H1 (cell line): ENCODE data around the gene BMP2. TPM values are rescaled to one million over a fixed set of nuclear protein-coding genes. Genes with fewer than 3 reads are reported as not detected.

Source experiments
- CTCF ChIA-PET: fragments of 300-600 bp; sonication (Branson Sonifier 250); formaldehyde crosslinking; loops from one replicate; lab custom pipeline; 2021; ENCODE audit not compliant: partially characterized antibody; lab: Charles Lee
- POLR2A ChIA-PET: fragments of 300-600 bp; sonication (Branson Sonifier 250); formaldehyde crosslinking; loops from one replicate; lab custom pipeline; 2021; ENCODE audit warnings: inconsistent platforms; ENCODE audit not compliant: partially characterized antibody; lab: Charles Lee
- DNase-seq, 2 experiments: peaks; one replicate each; pipeline versions ENCODE4 v3.0.0 to v3.0.0-alpha.2; 2010 to 2022; ENCODE audit warnings: low spot score in 2 of 2, low read depth in 1 of 2, mixed read lengths in 1 of 2
- FAIRE-seq: peaks from 2 replicates; lab custom pipeline; 2011; peaks lifted over from hg19 to GRCh38; lab: Jason Lieb, UNC
- H2AFZ ChIP-seq: 2 replicates; pipeline ENCODE4 v1.8.1; 2012; ENCODE audit warnings: low read length, inconsistent platforms
- H2AK5ac ChIP-seq: 2 replicates; pipeline ENCODE4 v1.6.1; 2013; ENCODE audit warnings: low read depth, low read length
- H2BK120ac ChIP-seq: replicated peaks from 2 replicates; pipeline ENCODE3; 2013; ENCODE audit warnings: low read depth, low read length, inconsistent platforms
- H2BK12ac ChIP-seq: 2 replicates; pipeline ENCODE4 v1.6.1; 2013; ENCODE audit warnings: low read depth, low read length
- H2BK15ac ChIP-seq: 2 replicates; pipeline ENCODE4 v1.6.1; 2013; ENCODE audit warnings: low read length
- H2BK20ac ChIP-seq: 2 replicates; pipeline ENCODE4 v1.6.1; 2013; ENCODE audit warnings: low read length
- H2BK5ac ChIP-seq: 2 replicates; pipeline ENCODE4 v1.6.1; 2013; ENCODE audit warnings: low read depth, low read length
- H3K14ac ChIP-seq: 2 replicates; pipeline ENCODE4 v1.6.1; 2013; ENCODE audit warnings: inconsistent platforms; ENCODE audit not compliant: insufficient read length
- H3K18ac ChIP-seq: 2 replicates; pipeline ENCODE4 v1.6.1; 2013; ENCODE audit warnings: low read length; ENCODE audit errors: extremely low read depth
- H3K23ac ChIP-seq: 2 replicates; pipeline ENCODE4 v1.6.1; 2013; ENCODE audit warnings: inconsistent platforms; ENCODE audit not compliant: insufficient read length
- H3K23me2 ChIP-seq: 2 replicates; pipeline ENCODE4 v1.6.1; 2013; ENCODE audit warnings: low read depth, low read length
- H3K27ac ChIP-seq: 2 replicates; pipeline ENCODE4 v1.6.1; 2011; ENCODE audit warnings: low read depth, low read length, inconsistent platforms
- H3K27me3 ChIP-seq, 4 experiments: replicated peaks in 1 of 4; 1 replicate in 1 of 4; 2 replicates in 3 of 4; pipeline versions ENCODE4 v1.6.1 to v1.8.1; 2011 to 2013; ENCODE audit warnings: low read length in 3 of 4, mild to moderate bottlenecking in 3 of 4, inconsistent platforms in 2 of 4, mixed read lengths in 2 of 4, moderate library complexity in 1 of 4; ENCODE audit not compliant: control insufficient read depth in 3 of 4, insufficient read depth in 3 of 4; ENCODE audit errors: extremely low read depth in 1 of 4
- H3K36me3 ChIP-seq, 4 experiments: 2 replicates each; pipeline versions ENCODE4 v1.6.1 to v1.8.1; 2011 to 2013; ENCODE audit warnings: mild to moderate bottlenecking in 4 of 4, low read length in 3 of 4, moderate library complexity in 2 of 4, control low read depth in 1 of 4, inconsistent platforms in 1 of 4; ENCODE audit not compliant: insufficient read depth in 4 of 4, control insufficient read depth in 2 of 4
- H3K4ac ChIP-seq: replicated peaks from 2 replicates; pipeline ENCODE3; 2013; ENCODE audit warnings: low read length, low read depth, mixed read lengths, inconsistent platforms; ENCODE audit not compliant: insufficient read length
- H3K4me1 ChIP-seq, 4 experiments: replicated peaks in 1 of 4; 1 replicate in 1 of 4; 2 replicates in 3 of 4; pipeline versions ENCODE4 v1.6.1 to v1.8.1; 2011 to 2013; ENCODE audit warnings: low read length in 3 of 4, inconsistent platforms in 2 of 4, mixed read lengths in 1 of 4; ENCODE audit not compliant: insufficient read depth in 4 of 4, control insufficient read depth in 3 of 4
- H3K4me2 ChIP-seq, 2 experiments: 2 replicates each; pipeline versions ENCODE4 v1.6.1 to v1.8.1; 2011 to 2013; ENCODE audit warnings: low read depth in 2 of 2, low read length in 2 of 2, control low read depth in 1 of 2, inconsistent platforms in 1 of 2, mild to moderate bottlenecking in 1 of 2; ENCODE audit not compliant: insufficient read depth in 1 of 2
- H3K4me3 ChIP-seq, 4 experiments: fragments of 200-600, 300-600 bp in 1 of 4; sonication (generic), shearing (Covaris generic), sonication (Bioruptor Twin) in 1 of 4; 2 replicates each; pipeline versions ENCODE4 v1.5.1 to v1.8.1; 2011 to 2016; ENCODE audit warnings: low read length in 4 of 4, low read depth in 3 of 4, control low read depth in 2 of 4, inconsistent platforms in 2 of 4, mild to moderate bottlenecking in 2 of 4, mixed read lengths in 1 of 4, moderate library complexity in 1 of 4; ENCODE audit not compliant: insufficient read depth in 2 of 4; ENCODE audit errors: extremely low read depth in 1 of 4
- H3K56ac ChIP-seq: replicated peaks from 2 replicates; pipeline ENCODE3; 2013; ENCODE audit warnings: low read depth, mild to moderate bottlenecking, mixed read lengths, low read length, inconsistent platforms; ENCODE audit not compliant: insufficient read length
- H3K79me1 ChIP-seq: 2 replicates; pipeline ENCODE4 v1.6.1; 2013; ENCODE audit warnings: low read depth, low read length, control low read depth
- H3K79me2 ChIP-seq, 2 experiments: 2 replicates each; pipeline versions ENCODE4 v1.6.1 to v1.8.1; 2012 to 2013; ENCODE audit warnings: low read length in 2 of 2, mild to moderate bottlenecking in 2 of 2, inconsistent platforms in 1 of 2; ENCODE audit not compliant: insufficient read depth in 2 of 2, control insufficient read depth in 1 of 2
- H3K9ac ChIP-seq, 4 experiments: replicated peaks in 1 of 4; 1 replicate in 1 of 4; 2 replicates in 3 of 4; pipeline versions ENCODE4 v1.6.1 to v1.8.1; 2011 to 2013; ENCODE audit warnings: low read depth in 3 of 4, low read length in 3 of 4, control low read depth in 2 of 4, mild to moderate bottlenecking in 2 of 4, moderate library complexity in 2 of 4, inconsistent platforms in 1 of 4; ENCODE audit errors: extremely low read depth in 1 of 4
- H3K9me3 ChIP-seq, 2 experiments: 2 replicates each; pipeline versions ENCODE4 v1.6.1 to v1.8.1; 2012 to 2013; ENCODE audit warnings: mild to moderate bottlenecking in 2 of 2, moderate library complexity in 2 of 2, control low read depth in 1 of 2, inconsistent platforms in 1 of 2, low read depth in 1 of 2, low read length in 1 of 2, mixed read lengths in 1 of 2; ENCODE audit not compliant: insufficient read depth in 2 of 2
- H4K20me1 ChIP-seq, 2 experiments: replicated peaks in 1 of 2; 2 replicates each; pipeline versions ENCODE3 to v1.8.1; 2011 to 2013; ENCODE audit warnings: inconsistent platforms in 2 of 2, low read length in 2 of 2, mild to moderate bottlenecking in 1 of 2; ENCODE audit not compliant: insufficient read depth in 2 of 2, control insufficient read depth in 1 of 2
- H4K5ac ChIP-seq: 2 replicates; pipeline ENCODE4 v1.6.1; 2013; ENCODE audit warnings: low read length, low read depth, mixed read lengths, inconsistent platforms; ENCODE audit not compliant: insufficient read length
- H4K8ac ChIP-seq: 2 replicates; pipeline ENCODE4 v1.8.0; 2013; ENCODE audit warnings: mild to moderate bottlenecking, moderate library complexity, low read length, inconsistent platforms; ENCODE audit not compliant: insufficient read depth; ENCODE audit errors: extremely low read depth
- H4K91ac ChIP-seq: replicated peaks from 2 replicates; pipeline ENCODE3; 2013; ENCODE audit warnings: low read length, mixed read lengths, inconsistent platforms; ENCODE audit not compliant: insufficient read length
- BCL11A ChIP-seq, 2 experiments: IDR thresholded peaks; one replicate each; pipeline ENCODE4 v1.6.1; 2011; ENCODE audit warnings: low read depth in 2 of 2, low read length in 2 of 2, mild to moderate bottlenecking in 2 of 2
- KDM1A ChIP-seq: fragments of 200-600, 300-600 bp; sonication (generic); IDR thresholded peaks from 2 replicates; pipeline ENCODE4 v1.7.1; 2016; ENCODE audit warnings: mild to moderate bottlenecking, low read length, borderline replicate concordance
- TBP ChIP-seq: IDR thresholded peaks from 2 replicates; pipeline ENCODE4 v1.6.1; 2011; ENCODE audit warnings: low read depth, low read length, improper control_type of control experiment
- WGBS, 2 experiments: shearing (Covaris generic) in 1 of 2; methylation state at CpG; one replicate each; pipeline versions ENCODE4 v1.1.6 to v1.1.7; 2013 to 2015; ENCODE audit warnings: low lambda C conversion rate in 2 of 2, mixed read lengths in 2 of 2, inconsistent platforms in 1 of 2, low coverage in 1 of 2, missing lambda C conversion rate in 1 of 2; ENCODE audit not compliant: insufficient replicate concordance in 2 of 2, insufficient coverage in 1 of 2, insufficient read length in 1 of 2; ENCODE audit errors: extremely low coverage in 1 of 2, missing lambda C conversion rate in 1 of 2; 5-methylcytosine and 5-hydroxymethylcytosine counted together
- polyA plus RNA-seq, 7 experiments: library from polyadenylated mRNA; depleted of rRNA in 3 of 7; stranded (reverse) in 5 of 7; unstranded in 2 of 7; fragments of >200 nt in 5 of 7; fragments of 200-250 nt in 2 of 7; gene quantifications; 1 replicate in 5 of 7; 2 replicates in 1 of 7; 4 replicates in 1 of 7; pipeline versions ENCODE4 v1.2.1 to v1.2.3, GENCODE V29; 2011 to 2013; ENCODE audit warnings: missing spikeins in 2 of 7, mixed read lengths in 2 of 7
- total RNA-seq: library from RNA; stranded (reverse); fragmentation: NEBNext Ultra II Directional; extraction: Animal tissue kit (Norgen Biotek cat#: 25700); gene quantifications from 2 replicates; pipeline ENCODE4 v1.2.1, GENCODE V29; 2021

BMP2 gene
- total and polyA plus RNA-seq, 2 of the 8 experiments (the other 6 are each of a cell fraction or from before 2014, with no cell fraction given): 1.8 to 3.6 TPM

- H2BK120ac ChIP-seq: no peak overlapping the region
- H3K23ac ChIP-seq: no peak overlapping the region
- H3K4me3 ChIP-seq: no peak overlapping the region
- H3K36me3 ChIP-seq: no peaks in the 10 kb centered on the region
- H3K23me2 ChIP-seq: no peaks in the 10 kb centered on the region
- H2BK15ac ChIP-seq: peak overlapping the region; percentile 66
- DNase-seq (no peak), FAIRE-seq (no peak)
- no peak overlapping the region for H2BK20ac ChIP-seq
- CTCF ChIA-PET: interaction anchor here (0.5 to 2.0 kb wide), 57 partner anchors 8 to 1889 kb away, joined by 3 to 16 read pairs (median 3); no protein-coding TSS in a partner anchor
- H3K4me1 ChIP-seq: no peaks in the 10 kb centered on the region
- H3K79me2 ChIP-seq: no peaks in the 10 kb centered on the region
- H2BK5ac ChIP-seq: no peak overlapping the region
- no peak overlapping the region for H2AK5ac ChIP-seq
- H3K9me3 ChIP-seq: no peaks in the 10 kb centered on the region
- H2BK12ac ChIP-seq: no peak overlapping the region
- H3K4ac ChIP-seq: no peak overlapping the region
- H4K20me1 ChIP-seq: no peaks in the 10 kb centered on the region
- no peak overlapping the region for H3K9ac ChIP-seq
- H3K79me1 ChIP-seq: no peaks in the 10 kb centered on the region
- no peak overlapping the region for H3K27ac ChIP-seq
- H4K91ac ChIP-seq: peak overlapping the region; percentile 36
- H4K8ac ChIP-seq: no peak overlapping the region
- H3K27me3 ChIP-seq: no peaks in the 10 kb centered on the region
- H3K4me2 ChIP-seq: no peak overlapping the region
- no peak overlapping the region for H3K56ac ChIP-seq
- POLR2A ChIA-PET: interaction anchor here (0.7 kb wide), 1 partner anchor 69 kb away, joined by 3 read pairs; no protein-coding TSS in a partner anchor
- H3K14ac ChIP-seq: no peak overlapping the region
- WGBS, 2 experiments: 85% methylated on average over 1 of the region's 1 CpG; no CpG with 5 or more reads in 1 of the 2 experiments
- no peak overlapping the region for H3K18ac ChIP-seq
- H4K5ac ChIP-seq: no peak overlapping the region
- peak overlapping the region; percentile 57; the same call in 1 of the 2 replicates for H2AFZ ChIP-seq
- no peak for TF ChIP-seq TBP
- no peak for TF ChIP-seq KDM1A
- TF ChIP-seq BCL11A (IDR thresholded peaks at IDR 0.05; ENCODE audit: low read depth in 2 of 2, low read length in 2 of 2): no peak
Observed at GRCh38 chr20:6829510-6830116, 62.1 kb downstream of the BMP2 start.
